Measurements from ENCODE around the gene IRAK3. TPM values are rescaled to one million over a fixed set of nuclear protein-coding genes. Genes with fewer than 3 reads are reported as not detected.
"Not testable (repeated sequence)": the region's sequence is repeated elsewhere in the genome, so short reads cannot be mapped to it uniquely, and the experiment has no call there.

IRAK3 gene
- total RNA-seq, 6 donors from 2014 or later: 33.8 to 65.0 (median 39.7) TPM

- Histone ChIP-seq H3K27ac (no peak overlapping the region), H3K9me3 (no peaks in the 10 kb centered on the region), H3K4me1 (peaks cover 0 to 5% (median 2%) of the 10 kb centered on the region in 4 donors), H3K27me3 (no peaks in the 10 kb centered on the region), H3K4me3 (no peak overlapping the region), H3K36me3 (peaks cover 0 to 12% (median 0%) of the 10 kb centered on the region in 4 donors)
- DNase-seq (no peak), ATAC-seq (ENCODE audit: low FRiP score in 2 of 2) (no peak)
- WGBS, 2 donors: 80 to 100% methylated on average over 1 of the region's 1 CpG
- TF ChIP-seq POLR2AphosphoS5 (IDR thresholded peaks at IDR 0.05): no peak
- TF ChIP-seq EP300 (IDR thresholded peaks at IDR 0.05): no peak
- no peak for TF ChIP-seq POLR2A (IDR thresholded peaks at IDR 0.05)
- no peak for TF ChIP-seq CTCF (IDR thresholded peaks at IDR 0.05)
Measured at GRCh38 chr12:66206141-66206540, 17.1 kb downstream of the IRAK3 start.

GRCh38 chr12:66210840-66211239 lies 21.8 kb downstream of the IRAK3 start:
- Histone ChIP-seq H3K9me3 (no peaks in the 10 kb centered on the region), H3K27me3 (no peaks in the 10 kb centered on the region), H3K4me1 (peaks cover 0 to 5% (median 2%) of the 10 kb centered on the region in 4 donors), H3K36me3 (peaks cover 0 to 37% (median 4%) of the 10 kb centered on the region in 4 donors), H3K4me3 (no peak overlapping the region), H3K27ac (no peak overlapping the region)
- ATAC-seq (ENCODE audit: low FRiP score in 2 of 2) (no peak), DNase-seq (no peak)
- TF ChIP-seq EP300 (IDR thresholded peaks at IDR 0.05): no peak
- TF ChIP-seq POLR2A (IDR thresholded peaks at IDR 0.05): no peak
- TF ChIP-seq POLR2AphosphoS5 (IDR thresholded peaks at IDR 0.05): no peak
- TF ChIP-seq CTCF (IDR thresholded peaks at IDR 0.05): no peak

DNA sequence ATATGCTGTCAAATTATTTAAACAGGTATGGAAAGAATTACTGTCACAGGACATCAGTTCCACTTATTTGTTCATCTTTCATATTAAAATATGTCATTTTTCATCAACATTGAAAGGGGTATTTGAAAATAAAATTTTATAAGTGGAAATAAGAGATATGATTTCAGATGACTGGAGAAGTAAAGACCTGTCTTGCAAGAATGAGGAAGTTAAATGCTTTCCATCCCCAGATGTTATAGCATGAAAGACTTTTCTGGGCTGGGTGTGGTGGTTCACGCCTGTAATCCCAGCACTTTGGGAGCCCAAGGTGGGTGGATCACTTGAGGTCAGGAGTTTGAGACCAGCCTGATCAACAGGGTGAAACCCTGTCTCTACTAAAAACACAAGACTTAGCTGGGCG lies 22.6 kb downstream of the IRAK3 start:
- not testable (repeated sequence) for H3K27me3 ChIP-seq; DNase-seq; H3K4me3 ChIP-seq; H3K27ac ChIP-seq; H3K9me3 ChIP-seq; ATAC-seq (ENCODE audit: low FRiP score in 2 of 2); H3K4me1 ChIP-seq
- peaks cover 0 to 37% (median 4%) of the 10 kb centered on the region in 4 donors for H3K36me3 ChIP-seq
- WGBS, 2 donors: 87 to 89% methylated on average over 2 of the region's 2 CpGs

- WGBS, 2 donors: 80 to 90% methylated on average over 3 of the region's 3 CpGs
- peaks cover 0 to 39% (median 4%) of the 10 kb centered on the region in 4 donors for H3K36me3 ChIP-seq
- not testable (repeated sequence) for H3K27me3 ChIP-seq; H3K4me3 ChIP-seq; ATAC-seq (ENCODE audit: low FRiP score in 2 of 2); H3K4me1 ChIP-seq; H3K27ac ChIP-seq; H3K9me3 ChIP-seq; DNase-seq
Measured at GRCh38 chr12:66213011-66213410, 24.0 kb downstream of the IRAK3 start.

- 63 to 66% methylated on average over 4 of the region's 4 CpGs for WGBS, 2 donors
- H3K4me3 ChIP-seq: no peak overlapping the region
- peaks cover 0 to 34% (median 11%) of the 10 kb centered on the region in 4 donors for H3K36me3 ChIP-seq
- DNase-seq (no peak), ATAC-seq (ENCODE audit: low FRiP score in 2 of 2) (no peak)
- H3K4me1 ChIP-seq: no peaks in the 10 kb centered on the region
- no peaks in the 10 kb centered on the region for H3K27me3 ChIP-seq
- H3K9me3 ChIP-seq: peaks cover 0 to 4% (median 0%) of the 10 kb centered on the region in 4 donors
- TF ChIP-seq POLR2A (IDR thresholded peaks at IDR 0.05): no peak
- no peak for TF ChIP-seq POLR2AphosphoS5 (IDR thresholded peaks at IDR 0.05)
- no peak for TF ChIP-seq CTCF (IDR thresholded peaks at IDR 0.05)
- TF ChIP-seq EP300 (IDR thresholded peaks at IDR 0.05): no peak
- no peak overlapping the region for H3K27ac ChIP-seq
Measured at GRCh38 chr12:66217342-66217917, 28.4 kb downstream of the IRAK3 start.

GRCh38 chr12:66228462-66228861 lies 39.4 kb downstream of the IRAK3 start:
- DNase-seq (no peak), ATAC-seq (ENCODE audit: low FRiP score in 2 of 2) (no peak)
- Histone ChIP-seq H3K4me1 (no peaks in the 10 kb centered on the region), H3K9me3 (no peaks in the 10 kb centered on the region), H3K4me3 (no peak overlapping the region), H3K27ac (no peak overlapping the region), H3K36me3 (peaks cover 0 to 60% (median 21%) of the 10 kb centered on the region in 4 donors), H3K27me3 (no peaks in the 10 kb centered on the region)
- TF ChIP-seq POLR2A (IDR thresholded peaks at IDR 0.05): no peak
- no peak for TF ChIP-seq CTCF (IDR thresholded peaks at IDR 0.05)
- no peak for TF ChIP-seq EP300 (IDR thresholded peaks at IDR 0.05)
- no peak for TF ChIP-seq POLR2AphosphoS5 (IDR thresholded peaks at IDR 0.05)
